Progenitor cell of endocrine pancreas (in vitro differentiated cells): ENCODE measurements around the gene FGD3. TPM values are rescaled to one million over a fixed set of nuclear protein-coding genes. Genes with fewer than 3 reads are reported as not detected.

ENCODE experiments used
- DNase-seq: peaks from one replicate; pipeline ENCODE4 v3.0.0; 2021; ENCODE audit warnings: low spot score; ENCODE audit not compliant: unreplicated experiment
- H3K27ac Mint-ChIP-seq: 2 replicates; pipeline ENCODE4 v1.8.0; 2021; ENCODE audit warnings: mild to moderate bottlenecking, moderate library complexity, mixed read lengths
- H3K27me3 Mint-ChIP-seq: 2 replicates; pipeline ENCODE4 v1.8.0; 2021; ENCODE audit warnings: mixed read lengths
- H3K36me3 Mint-ChIP-seq: 2 replicates; pipeline ENCODE4 v1.8.0; 2022; ENCODE audit warnings: mixed read lengths; ENCODE audit not compliant: insufficient read depth
- H3K4me1 Mint-ChIP-seq: 2 replicates; pipeline ENCODE4 v1.8.0; 2021; ENCODE audit warnings: low read depth, mixed read lengths
- H3K4me3 Mint-ChIP-seq: 2 replicates; pipeline ENCODE4 v1.8.0; 2021; ENCODE audit warnings: low read depth, mild to moderate bottlenecking, moderate library complexity, mixed read lengths
- H3K9me3 Mint-ChIP-seq: 2 replicates; pipeline ENCODE4 v1.8.0; 2021; ENCODE audit warnings: low read depth, mixed read lengths
- CTCF ChIP-seq: fragments of 200-600 bp; sonication (generic); IDR thresholded peaks from one replicate; pipeline ENCODE4 v1.5.0; 2021; ENCODE audit warnings: antibody characterized with exemption, mild to moderate bottlenecking; ENCODE audit not compliant: unreplicated experiment
- total RNA-seq: library from RNA; stranded (reverse); gene quantifications from 2 replicates; pipeline ENCODE4 v1.2.1, GENCODE V29; 2021

The FGD3 gene
- total RNA-seq, 1 donor from 2014 or later = 9.6 TPM

- TF ChIP-seq CTCF = peak; percentile 51
- no peak overlapping the region for H3K4me3 Mint-ChIP-seq
- H3K9me3 Mint-ChIP-seq = no peaks in the 10 kb centered on the region
- H3K27ac Mint-ChIP-seq = no peak overlapping the region
- H3K36me3 Mint-ChIP-seq = no peaks in the 10 kb centered on the region
- peaks cover 12% of the 10 kb centered on the region for H3K27me3 Mint-ChIP-seq
- DNase-seq = no peak
- H3K4me1 Mint-ChIP-seq = peaks cover 5% of the 10 kb centered on the region
Measured at GRCh38 chr9:93052791-93053540, 105.6 kb downstream of the FGD3 start.

- no peak for TF ChIP-seq CTCF
- Mint-ChIP-seq H3K9me3 (no peaks in the 10 kb centered on the region), H3K36me3 (no peaks in the 10 kb centered on the region), H3K27me3 (peaks cover 12% of the 10 kb centered on the region), H3K4me1 (peaks cover 5% of the 10 kb centered on the region), H3K4me3 (no peak overlapping the region), H3K27ac (no peak overlapping the region)
- DNase-seq = no peak
Measured at GRCh38 chr9:93053781-93054331, 106.5 kb downstream of the FGD3 start.

- Mint-ChIP-seq H3K36me3 (no peaks in the 10 kb centered on the region), H3K27ac (no peak overlapping the region), H3K4me3 (no peak overlapping the region), H3K4me1 (peaks cover 5% of the 10 kb centered on the region), H3K27me3 (peaks cover 18% of the 10 kb centered on the region), H3K9me3 (no peaks in the 10 kb centered on the region)
- DNase-seq = no peak
- TF ChIP-seq CTCF = no peak
Measured at GRCh38 chr9:93054758-93055704, 107.7 kb downstream of the FGD3 start.

GRCh38 chr9:93057042-93057702, 109.8 kb downstream of the FGD3 start:
- Mint-ChIP-seq H3K4me1 (peaks cover 14% of the 10 kb centered on the region), H3K9me3 (no peaks in the 10 kb centered on the region), H3K27ac (no peak overlapping the region), H3K27me3 (peaks cover 29% of the 10 kb centered on the region), H3K36me3 (no peaks in the 10 kb centered on the region), H3K4me3 (no peak overlapping the region)
- DNase-seq = no peak
- no peak for TF ChIP-seq CTCF
